ENCODE data around the gene ARHGEF10L.

Gene ARHGEF10L

GRCh38 chr1:17596186-17596585 is 56.7 kb downstream of the ARHGEF10L start:
- no peak for DNase-seq

- peak; percentile 75 to 88 for DNase-seq
These were observed 57.4 kb downstream of the ARHGEF10L start for GRCh38 chr1:17596651-17597509.

GRCh38 chr1:17597651-17598050 is 58.2 kb downstream of the ARHGEF10L start:
- no peak for DNase-seq

GRCh38 chr1:17598251-17598650 is 58.8 kb downstream of the ARHGEF10L start:
- DNase-seq = no peak

GRCh38 chr1:17599291-17599953 is 59.9 kb downstream of the ARHGEF10L start:
- no peak for DNase-seq

GRCh38 chr1:17599954-17600300 is 60.4 kb downstream of the ARHGEF10L start:
- DNase-seq = no peak

- DNase-seq = no peak
These were observed 60.8 kb downstream of the ARHGEF10L start for GRCh38 chr1:17600321-17600720.

GRCh38 chr1:17601643-17602382 is 62.3 kb downstream of the ARHGEF10L start:
- no peak for DNase-seq

- DNase-seq = peak; percentile 15 to 47
These were observed 63.8 kb downstream of the ARHGEF10L start for GRCh38 chr1:17603091-17603841.

GRCh38 chr1:17605582-17606344 is 66.3 kb downstream of the ARHGEF10L start:
- DNase-seq = no peak

GRCh38 chr1:17606826-17607440 is 67.4 kb downstream of the ARHGEF10L start:
- peak in 1 of 2 experiments; percentile 50 for DNase-seq

GRCh38 chr1:17607644-17608581 is 68.4 kb downstream of the ARHGEF10L start:
- DNase-seq = no peak

GRCh38 chr1:17609529-17609928 is 70.0 kb downstream of the ARHGEF10L start:
- DNase-seq = no peak

GRCh38 chr1:17610085-17610484 is 70.6 kb downstream of the ARHGEF10L start:
- no peak for DNase-seq

GRCh38 chr1:17610713-17611112 is 71.2 kb downstream of the ARHGEF10L start:
- DNase-seq = no peak

GRCh38 chr1:17611991-17612390 is 72.5 kb downstream of the ARHGEF10L start:
- no peak for DNase-seq

GRCh38 chr1:17612831-17613230 is 73.3 kb downstream of the ARHGEF10L start:
- no peak for DNase-seq

GRCh38 chr1:17614586-17614985 is 75.1 kb downstream of the ARHGEF10L start:
- no peak for DNase-seq

GRCh38 chr1:17615157-17615556 is 75.7 kb downstream of the ARHGEF10L start:
- no peak for DNase-seq

- no peak for DNase-seq
These were observed 76.5 kb downstream of the ARHGEF10L start for GRCh38 chr1:17615959-17616358.

Measured in NCI-H187 (cell line).